Superior temporal gyrus (tissue), 1 donor: Measurements from ENCODE around the gene CRY2.
"Not testable (repeated sequence)": the region's sequence is repeated elsewhere in the genome, so short reads cannot be mapped to it uniquely, and the experiment has no call there.

Source experiments
- DNase-seq: peaks from one replicate; pipeline ENCODE4 v3.0.0-alpha.2; 2016; ENCODE audit errors: extremely low spot score

Gene CRY2

GRCh38 chr11:45846974-45847910 lies at the start of gene CRY2:
Gene CRY2, plus strand, starts transcription at chr11:45847475. Its CDS starts 16 bp downstream, at chr11:45847491.
- peak; percentile 98 for DNase-seq

DNA sequence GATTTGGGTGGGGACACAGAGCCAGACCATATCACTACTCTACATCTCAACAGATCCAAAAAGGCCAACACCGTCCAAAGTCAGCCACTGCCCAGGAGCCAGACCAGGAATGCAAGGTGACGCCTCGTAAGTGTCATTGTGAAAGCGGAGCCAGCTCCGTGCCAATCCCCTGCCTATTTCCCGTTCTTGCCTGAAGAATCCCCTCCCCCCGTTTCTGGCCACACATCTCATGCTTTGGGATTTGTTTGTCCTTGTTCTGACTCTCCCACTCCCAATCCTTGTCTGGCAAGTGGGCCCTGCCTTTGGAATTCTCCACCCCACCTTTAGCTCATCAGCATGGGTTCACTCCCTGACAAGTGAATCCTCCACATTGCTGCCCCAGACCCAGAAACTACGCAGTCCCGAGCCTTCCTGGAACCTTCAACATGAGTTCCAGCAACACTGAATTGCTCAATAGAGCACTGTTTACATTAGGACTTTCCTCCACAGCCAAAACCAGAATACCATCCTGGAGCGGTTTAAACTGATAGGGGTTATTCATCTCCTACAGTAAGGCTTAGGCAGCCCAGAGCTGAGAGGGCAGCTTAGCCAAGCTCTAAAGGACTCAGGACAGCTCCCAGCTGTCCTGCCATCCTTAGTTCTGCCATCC lies 48.4 kb upstream of the CRY2 start:
- no peak for DNase-seq

GRCh38 chr11:45799562-45799961 lies 47.7 kb upstream of the CRY2 start:
- DNase-seq, result no peak

DNA sequence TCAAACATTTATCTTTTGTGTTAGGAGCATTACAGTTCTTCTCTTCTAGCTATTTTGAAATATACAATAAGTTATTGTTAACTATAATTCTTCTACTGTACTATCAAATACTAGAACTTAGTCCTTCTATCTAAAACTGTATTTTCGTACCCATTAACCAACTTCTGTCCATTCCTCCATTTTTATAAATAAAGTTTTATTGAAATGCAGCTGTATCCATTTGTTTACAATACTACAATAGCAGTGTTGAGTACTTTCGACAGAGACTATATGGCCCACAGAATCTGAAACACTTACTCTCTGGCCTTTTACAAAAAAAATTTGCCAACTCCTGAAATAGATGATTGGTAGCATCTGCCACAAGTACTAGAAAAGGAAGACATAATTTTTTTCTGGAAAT lies 47.0 kb upstream of the CRY2 start:
- no peak for DNase-seq

DNA sequence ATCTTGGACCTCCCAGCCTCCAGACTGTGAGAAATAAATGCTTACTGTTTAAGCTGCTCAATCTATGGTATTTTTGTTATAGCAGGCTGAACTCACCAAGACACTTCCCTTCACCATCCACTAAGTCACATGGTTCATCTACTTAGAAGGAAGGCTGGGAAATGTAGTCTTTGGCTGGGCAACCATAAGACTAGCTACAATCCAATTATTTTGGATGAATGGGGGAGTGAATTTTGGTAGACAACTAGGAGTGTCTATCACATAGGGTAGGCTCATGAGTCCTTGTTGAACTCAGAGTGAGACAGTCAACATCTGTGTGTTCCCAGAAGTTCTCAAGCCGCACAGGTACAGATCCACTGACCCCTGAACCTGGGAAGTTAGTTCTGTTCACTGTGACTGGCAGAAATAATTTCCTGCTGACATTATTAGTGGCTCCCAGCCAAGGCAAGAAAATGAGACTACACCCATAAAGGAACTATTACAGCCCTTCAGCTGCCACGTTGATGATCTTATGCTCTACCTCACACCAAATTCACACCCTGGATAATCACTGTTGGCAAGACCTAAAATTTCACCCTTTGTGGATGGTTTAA lies 45.5 kb upstream of the CRY2 start:
- no peak for DNase-seq

DNA sequence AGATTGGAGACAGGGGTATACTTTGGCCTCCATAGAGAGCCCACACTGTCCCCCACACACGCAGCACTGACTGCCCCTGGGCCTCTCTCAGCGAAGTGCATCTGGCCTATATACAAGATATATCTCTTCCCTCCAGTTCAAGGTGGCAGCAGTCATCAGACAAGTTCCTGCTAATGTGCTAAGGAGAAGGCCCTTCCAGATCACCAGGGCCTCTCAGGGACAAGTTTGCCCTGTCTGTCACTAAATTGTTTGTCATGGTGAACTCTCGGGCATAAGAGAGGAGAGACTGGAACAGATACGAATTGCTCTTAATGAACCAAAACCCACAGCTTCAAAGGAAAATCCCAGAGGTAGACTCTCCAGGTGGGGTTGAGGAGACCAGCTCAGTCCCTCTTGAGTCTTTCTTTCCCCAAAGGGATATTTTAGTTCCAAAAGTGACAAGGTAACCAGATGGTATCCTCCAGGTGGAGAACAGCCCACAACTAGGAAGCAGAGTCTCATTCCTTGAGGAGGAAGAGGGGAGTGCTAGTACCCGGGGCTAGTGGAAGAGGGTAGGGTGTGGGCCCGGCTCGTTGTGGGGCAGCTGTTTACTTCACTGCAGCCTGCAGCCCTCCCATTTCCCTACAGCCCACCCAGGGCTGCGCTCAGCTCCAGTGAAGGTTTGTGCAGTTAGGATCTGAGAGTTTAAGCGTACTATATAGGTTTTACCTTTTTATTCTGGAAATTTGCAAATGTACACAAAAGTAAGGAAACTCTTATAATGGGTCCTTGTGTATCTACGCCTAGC lies 44.6 kb upstream of the CRY2 start:
- DNase-seq, result no peak

- DNase-seq, result peak; percentile 25
These were observed 43.1 kb upstream of the CRY2 start for GRCh38 chr11:45803971-45804760.

GRCh38 chr11:45804761-45805304 lies 42.4 kb upstream of the CRY2 start, which contains the start of gene SLC35C1:
Gene SLC35C1, plus strand, starts transcription at chr11:45805149. Its CDS starts 653 bp downstream, at chr11:45805802.
- DNase-seq, result peak; percentile 95

GRCh38 chr11:45805305-45806071 lies 41.8 kb upstream of the CRY2 start:
- DNase-seq, result no peak

DNA sequence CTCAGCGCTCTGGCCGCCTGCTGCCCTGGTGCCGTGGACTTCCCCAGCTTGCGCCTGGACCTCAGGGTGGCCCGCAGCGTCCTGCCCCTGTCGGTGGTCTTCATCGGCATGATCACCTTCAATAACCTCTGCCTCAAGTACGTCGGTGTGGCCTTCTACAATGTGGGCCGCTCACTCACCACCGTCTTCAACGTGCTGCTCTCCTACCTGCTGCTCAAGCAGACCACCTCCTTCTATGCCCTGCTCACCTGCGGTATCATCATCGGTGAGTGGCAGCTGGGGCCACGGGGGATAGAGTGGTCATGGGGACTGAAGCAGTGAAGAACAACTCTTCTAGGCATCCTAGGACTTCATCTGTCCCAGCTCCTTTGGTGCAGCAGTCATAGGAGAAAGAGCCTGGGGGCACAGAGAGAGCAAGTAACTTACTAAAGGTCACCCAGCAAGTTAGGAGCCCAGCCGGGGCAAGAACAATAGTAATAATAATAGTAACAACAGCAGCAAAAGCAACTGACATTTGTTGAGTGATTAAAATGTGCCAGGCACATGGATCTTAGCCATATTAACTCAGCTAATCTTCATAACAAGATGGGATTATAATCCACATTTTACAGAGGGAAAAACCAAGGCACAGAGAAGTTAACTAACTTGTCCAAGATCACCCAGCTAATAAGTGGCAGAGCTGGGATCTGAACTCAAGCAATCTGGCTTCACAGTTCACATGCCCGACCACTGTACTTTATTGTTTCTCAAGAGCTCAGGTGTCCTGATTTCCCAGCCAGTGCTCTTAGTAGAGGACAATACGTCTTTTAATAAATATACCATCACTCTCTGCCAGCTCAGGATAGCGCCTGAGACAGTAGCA lies 41.0 kb upstream of the CRY2 start:
- DNase-seq, result no peak

GRCh38 chr11:45806937-45807791 lies 40.1 kb upstream of the CRY2 start:
- DNase-seq, result no peak

DNA sequence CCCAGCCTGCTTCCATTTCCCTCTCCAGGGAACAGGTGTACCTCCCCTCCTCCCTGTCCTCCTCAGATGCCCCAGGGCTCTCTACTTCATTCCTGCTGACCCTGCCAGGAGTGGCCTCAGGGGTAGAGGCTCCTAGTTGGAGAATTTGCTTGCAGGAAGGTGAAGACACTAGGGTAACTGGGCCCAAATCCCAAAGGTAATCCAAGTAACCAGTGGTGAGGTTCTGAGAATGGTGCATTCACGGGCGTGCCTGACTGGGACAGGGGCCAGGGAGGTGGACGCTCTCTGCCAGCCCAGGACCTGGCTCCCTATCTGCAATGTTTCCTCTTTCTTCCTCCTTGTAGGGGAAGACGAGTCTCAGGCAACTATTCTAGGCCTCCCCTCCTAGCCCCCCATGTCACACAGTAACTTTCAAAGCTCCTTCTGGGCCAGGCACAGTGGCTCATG lies 39.5 kb upstream of the CRY2 start:
- DNase-seq, result no peak

DNA sequence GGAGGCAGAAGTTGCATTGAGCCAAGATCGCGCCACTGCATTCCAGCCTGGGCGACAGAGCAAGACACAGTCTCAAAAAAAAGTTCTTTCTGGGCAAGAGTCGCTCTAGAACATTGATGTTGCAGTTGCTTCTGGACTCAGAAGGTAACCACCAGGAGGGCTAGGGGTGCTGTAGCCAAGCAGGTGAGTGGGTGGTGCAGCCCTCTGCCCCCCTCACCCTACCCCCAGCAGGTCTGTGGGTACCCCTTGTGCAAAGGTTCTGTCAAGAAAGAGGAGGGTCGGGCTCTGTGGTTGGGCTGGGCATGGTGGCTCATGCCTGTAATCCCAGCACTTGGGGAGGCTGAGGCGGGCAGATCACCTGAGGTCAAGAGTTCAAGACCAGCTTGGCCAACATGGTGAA lies 38.8 kb upstream of the CRY2 start:
- not testable (repeated sequence) for DNase-seq

GRCh38 chr11:45809456-45810395 lies 37.5 kb upstream of the CRY2 start:
- no peak for DNase-seq

DNA sequence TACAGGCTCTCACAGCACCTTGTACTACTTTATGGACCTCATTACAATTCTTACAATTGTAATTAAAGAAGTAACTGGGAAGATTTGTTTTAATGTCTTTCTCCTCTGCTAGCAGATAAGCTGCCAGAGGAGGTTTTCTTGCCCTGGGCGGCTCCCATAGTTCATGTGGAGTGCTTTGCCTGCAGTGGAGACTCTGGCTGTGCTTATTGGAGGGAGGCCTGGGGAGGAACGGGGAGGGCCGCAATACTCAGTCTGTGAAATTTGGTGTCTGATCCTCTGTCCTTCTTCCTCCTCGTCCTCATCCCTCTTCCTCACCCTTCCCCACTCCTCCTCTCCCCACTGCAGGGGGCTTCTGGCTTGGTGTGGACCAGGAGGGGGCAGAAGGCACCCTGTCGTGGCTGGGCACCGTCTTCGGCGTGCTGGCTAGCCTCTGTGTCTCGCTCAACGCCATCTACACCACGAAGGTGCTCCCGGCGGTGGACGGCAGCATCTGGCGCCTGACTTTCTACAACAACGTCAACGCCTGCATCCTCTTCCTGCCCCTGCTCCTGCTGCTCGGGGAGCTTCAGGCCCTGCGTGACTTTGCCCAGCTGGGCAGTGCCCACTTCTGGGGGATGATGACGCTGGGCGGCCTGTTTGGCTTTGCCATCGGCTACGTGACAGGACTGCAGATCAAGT lies 36.7 kb upstream of the CRY2 start:
- no peak for DNase-seq

GRCh38 chr11:45811109-45811435 lies 36.2 kb upstream of the CRY2 start:
- DNase-seq, result no peak
